ENCODE results near the gene MBTPS1. TPM values are rescaled to one million over a fixed set of nuclear protein-coding genes. Genes with fewer than 3 reads are reported as not detected.

The MBTPS1 gene
- total and polyA plus RNA-seq, 2 donors from 2014 or later: 45.5 to 91.7 TPM

DNA sequence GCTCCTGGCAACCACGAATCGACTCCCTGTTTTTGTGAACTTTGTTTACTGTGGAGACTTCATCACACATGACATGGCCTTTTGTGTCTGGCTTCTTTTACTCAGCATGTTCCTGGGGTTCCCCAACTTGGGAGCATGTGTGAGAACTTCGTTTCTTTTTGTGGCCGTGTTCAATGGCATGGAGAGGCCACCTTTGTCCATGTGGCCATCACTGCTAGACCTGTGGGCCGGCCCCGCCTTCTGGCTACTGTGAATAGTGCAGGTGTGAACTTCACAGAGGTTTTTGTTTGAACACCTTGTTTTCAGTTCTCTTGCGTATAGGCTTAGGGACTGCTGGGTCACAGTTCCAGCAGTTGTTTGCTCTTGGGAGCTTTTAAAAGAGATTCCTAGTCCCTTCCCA lies 68.5 kb downstream of the MBTPS1 start:
- intact Hi-C loops (cut with DNase I): no loop called here
- no peak for FAIRE-seq
- H3K27ac ChIP-seq (ENCODE audit: low read depth in 2 of 2, low read length in 2 of 2): no peak overlapping the region

GRCh38 chr16:84047626-84048025 lies 69.1 kb downstream of the MBTPS1 start:
- peak in 1 of 5 donors; percentile 73 for DNase-seq
- H3K36me3 ChIP-seq (ENCODE audit: control insufficient read depth in 2 of 3, insufficient read depth in 3 of 3, low read length in 3 of 3): peaks cover 0 to 5% (median 4%) of the 10 kb centered on the region in 3 donors

More for the DNA sequence above, 68.5 kb downstream of the MBTPS1 start:
- Histone ChIP-seq H3K9me3 (ENCODE audit: control insufficient read depth in 2 of 3, insufficient read depth in 1 of 3, low read length in 3 of 3) (no peaks in the 10 kb centered on the region), H3K9ac (ENCODE audit: low read length in 3 of 3) (no peak overlapping the region), H3K4me3 (ENCODE audit: low read length in 3 of 3) (no peak overlapping the region), H3K27me3 (ENCODE audit: control insufficient read depth, insufficient read depth, low read length) (no peaks in the 10 kb centered on the region), H3K36me3 (ENCODE audit: control insufficient read depth in 2 of 3, insufficient read depth in 3 of 3, low read length in 3 of 3) (peaks cover 0 to 11% (median 10%) of the 10 kb centered on the region in 3 donors), H3K4me1 (ENCODE audit: control insufficient read depth in 2 of 3, insufficient read depth in 2 of 3, low read depth in 1 of 3, low read length in 3 of 3) (no peaks in the 10 kb centered on the region)
- no peak for TF ChIP-seq CTCF (IDR thresholded peaks at IDR 0.05; ENCODE audit: borderline replicate concordance, extremely low read depth, insufficient read depth)
- peak in 2 of 5 donors; percentile 23 to 46 for DNase-seq

DNA sequence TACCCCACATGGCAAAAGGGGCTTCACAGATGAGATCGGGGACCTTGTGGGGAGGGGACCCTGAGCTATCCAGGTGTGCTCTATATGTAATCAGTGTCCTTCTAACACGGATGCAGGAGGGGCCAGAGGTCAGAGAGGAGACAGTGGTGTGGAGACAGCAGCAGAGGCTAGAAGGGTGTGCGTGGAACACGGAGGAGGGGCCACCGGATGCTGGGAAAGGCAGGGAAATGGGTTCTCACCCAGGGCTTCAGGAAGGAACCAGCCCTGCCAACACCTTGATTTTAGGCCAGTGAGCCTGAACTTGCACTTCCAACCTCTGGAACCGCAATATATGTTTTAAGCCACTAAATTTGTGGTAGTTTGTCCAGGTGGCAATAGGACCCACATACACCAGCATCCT lies 69.5 kb downstream of the MBTPS1 start:
- H3K4me3 ChIP-seq (ENCODE audit: low read length in 3 of 3): no peak overlapping the region
- no peak for TF ChIP-seq CTCF (IDR thresholded peaks at IDR 0.05; ENCODE audit: borderline replicate concordance, extremely low read depth, insufficient read depth)
- no peaks in the 10 kb centered on the region for H3K27me3 ChIP-seq (ENCODE audit: control insufficient read depth, insufficient read depth, low read length)
- no peak overlapping the region for H3K9ac ChIP-seq (ENCODE audit: low read length in 3 of 3)
- intact Hi-C loops (cut with DNase I): no loop called here
- no peaks in the 10 kb centered on the region for H3K9me3 ChIP-seq (ENCODE audit: control insufficient read depth in 2 of 3, insufficient read depth in 1 of 3, low read length in 3 of 3)
- peak in 1 of 5 donors; percentile 29 for DNase-seq
- H3K4me1 ChIP-seq (ENCODE audit: control insufficient read depth in 2 of 3, insufficient read depth in 2 of 3, low read depth in 1 of 3, low read length in 3 of 3): no peaks in the 10 kb centered on the region
- peaks cover 0 to 4% (median under 1%) of the 10 kb centered on the region in 3 donors for H3K36me3 ChIP-seq (ENCODE audit: control insufficient read depth in 2 of 3, insufficient read depth in 3 of 3, low read length in 3 of 3)
- no peak overlapping the region for H3K27ac ChIP-seq (ENCODE audit: low read depth in 2 of 2, low read length in 2 of 2)
- no peak for FAIRE-seq

More at GRCh38 chr16:84047626-84048025, 69.1 kb downstream of the MBTPS1 start:
- no peaks in the 10 kb centered on the region for H3K9me3 ChIP-seq (ENCODE audit: control insufficient read depth in 2 of 3, insufficient read depth in 1 of 3, low read length in 3 of 3)
- no peak overlapping the region for H3K4me3 ChIP-seq (ENCODE audit: low read length in 3 of 3)
- FAIRE-seq: no peak
- no peak overlapping the region for H3K9ac ChIP-seq (ENCODE audit: low read length in 3 of 3)
- intact Hi-C loops (cut with DNase I): no loop called here
- no peak overlapping the region for H3K27ac ChIP-seq (ENCODE audit: low read depth in 2 of 2, low read length in 2 of 2)
- H3K27me3 ChIP-seq (ENCODE audit: control insufficient read depth, insufficient read depth, low read length): no peaks in the 10 kb centered on the region
- TF ChIP-seq CTCF (IDR thresholded peaks at IDR 0.05; ENCODE audit: borderline replicate concordance, extremely low read depth, insufficient read depth): no peak
- H3K4me1 ChIP-seq (ENCODE audit: control insufficient read depth in 2 of 3, insufficient read depth in 2 of 3, low read depth in 1 of 3, low read length in 3 of 3): no peaks in the 10 kb centered on the region

Measured in kidney (tissue), 14 donors.